Fibroblast of mammary gland (primary cell): Measurements from ENCODE around the gene NTM.

ENCODE experiments used
- DNase-seq: peaks from one replicate; pipeline ENCODE4 v3.0.0-alpha.2; 2010; ENCODE audit warnings: low read depth
- H3K4me3 ChIP-seq: 2 replicates; pipeline ENCODE4 v1.5.1; 2011; ENCODE audit warnings: low read depth, mild to moderate bottlenecking, low read length, moderate library complexity; ENCODE audit not compliant: control insufficient read depth
- TF ChIP-seq, protein P1 (sequence below): conservative IDR thresholded peaks from 2 replicates; pipeline ENCODE4 v1.5.1; 2011; ENCODE audit warnings: low read depth, low read length, inconsistent platforms; ENCODE audit not compliant: control insufficient read depth, insufficient read depth

NTM gene

DNA sequence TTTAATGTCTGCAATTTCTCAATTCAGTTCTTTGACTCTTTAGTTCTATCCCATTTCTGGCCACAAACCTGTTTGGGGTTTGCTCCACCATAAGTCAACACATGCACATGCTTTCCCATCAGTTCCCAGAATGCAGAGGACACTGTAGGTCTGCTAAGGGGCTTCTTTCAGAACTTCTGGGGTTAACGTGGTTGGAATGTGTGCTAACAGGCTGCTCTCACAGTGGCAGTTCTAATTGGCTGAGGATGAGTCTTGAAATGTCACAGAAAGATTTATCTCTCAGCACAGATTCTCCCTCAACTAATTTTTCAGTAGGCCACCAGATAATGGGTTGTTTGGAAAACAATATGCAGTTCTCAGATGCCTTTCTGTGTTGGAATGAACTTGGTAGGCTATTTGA is 703.4 kb downstream of the NTM start:
- H3K4me3 ChIP-seq, result no peak overlapping the region
- DNase-seq, result no peak
- TF ChIP-seq, protein P1, sequence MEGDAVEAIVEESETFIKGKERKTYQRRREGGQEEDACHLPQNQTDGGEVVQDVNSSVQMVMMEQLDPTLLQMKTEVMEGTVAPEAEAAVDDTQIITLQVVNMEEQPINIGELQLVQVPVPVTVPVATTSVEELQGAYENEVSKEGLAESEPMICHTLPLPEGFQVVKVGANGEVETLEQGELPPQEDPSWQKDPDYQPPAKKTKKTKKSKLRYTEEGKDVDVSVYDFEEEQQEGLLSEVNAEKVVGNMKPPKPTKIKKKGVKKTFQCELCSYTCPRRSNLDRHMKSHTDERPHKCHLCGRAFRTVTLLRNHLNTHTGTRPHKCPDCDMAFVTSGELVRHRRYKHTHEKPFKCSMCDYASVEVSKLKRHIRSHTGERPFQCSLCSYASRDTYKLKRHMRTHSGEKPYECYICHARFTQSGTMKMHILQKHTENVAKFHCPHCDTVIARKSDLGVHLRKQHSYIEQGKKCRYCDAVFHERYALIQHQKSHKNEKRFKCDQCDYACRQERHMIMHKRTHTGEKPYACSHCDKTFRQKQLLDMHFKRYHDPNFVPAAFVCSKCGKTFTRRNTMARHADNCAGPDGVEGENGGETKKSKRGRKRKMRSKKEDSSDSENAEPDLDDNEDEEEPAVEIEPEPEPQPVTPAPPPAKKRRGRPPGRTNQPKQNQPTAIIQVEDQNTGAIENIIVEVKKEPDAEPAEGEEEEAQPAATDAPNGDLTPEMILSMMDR, result no peak

DNA sequence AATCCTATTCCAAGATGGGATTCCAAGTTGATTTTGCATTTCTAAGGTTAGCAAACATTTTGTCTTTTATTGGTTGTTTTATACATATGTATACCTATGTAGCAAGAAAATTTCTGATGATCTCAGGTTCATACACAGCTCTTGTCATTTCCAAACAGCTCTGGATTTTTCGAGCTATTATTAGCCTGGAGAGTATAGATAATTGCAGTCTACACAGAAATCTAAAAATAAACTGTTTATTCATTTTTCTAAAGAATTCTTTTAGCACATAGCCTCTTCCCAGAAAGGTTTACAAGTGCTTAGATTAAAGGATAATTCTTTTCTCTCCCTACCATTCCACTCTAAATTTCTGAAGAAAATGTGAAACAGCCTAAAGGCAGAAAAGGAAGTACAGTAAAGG is 705.0 kb downstream of the NTM start:
- TF ChIP-seq, protein P1, result no peak
- no peak overlapping the region for H3K4me3 ChIP-seq

DNA sequence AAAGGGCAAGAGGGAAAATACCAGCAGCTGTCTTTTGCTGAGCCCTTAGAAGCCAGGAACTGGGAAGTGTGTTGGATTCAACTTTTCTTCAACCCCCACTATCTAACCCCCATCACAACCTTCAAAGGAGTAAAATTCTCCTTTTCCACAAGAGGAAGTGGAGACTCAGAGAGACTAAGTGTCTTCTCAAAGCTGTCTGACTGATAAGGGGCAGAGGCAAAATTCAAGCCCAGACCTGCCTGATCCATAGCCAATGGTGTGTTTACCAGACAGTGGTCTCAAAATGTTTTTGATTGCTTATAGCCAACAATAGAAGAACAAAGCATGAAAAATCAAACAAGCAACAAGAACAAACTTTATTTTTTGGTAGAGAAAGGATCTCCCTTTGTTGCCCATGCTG is 707.0 kb downstream of the NTM start:
- TF ChIP-seq, protein P1, result no peak
- no peak for DNase-seq
- no peak overlapping the region for H3K4me3 ChIP-seq

More for the DNA sequence above, 705.0 kb downstream of the NTM start:
- DNase-seq, result no peak

DNA sequence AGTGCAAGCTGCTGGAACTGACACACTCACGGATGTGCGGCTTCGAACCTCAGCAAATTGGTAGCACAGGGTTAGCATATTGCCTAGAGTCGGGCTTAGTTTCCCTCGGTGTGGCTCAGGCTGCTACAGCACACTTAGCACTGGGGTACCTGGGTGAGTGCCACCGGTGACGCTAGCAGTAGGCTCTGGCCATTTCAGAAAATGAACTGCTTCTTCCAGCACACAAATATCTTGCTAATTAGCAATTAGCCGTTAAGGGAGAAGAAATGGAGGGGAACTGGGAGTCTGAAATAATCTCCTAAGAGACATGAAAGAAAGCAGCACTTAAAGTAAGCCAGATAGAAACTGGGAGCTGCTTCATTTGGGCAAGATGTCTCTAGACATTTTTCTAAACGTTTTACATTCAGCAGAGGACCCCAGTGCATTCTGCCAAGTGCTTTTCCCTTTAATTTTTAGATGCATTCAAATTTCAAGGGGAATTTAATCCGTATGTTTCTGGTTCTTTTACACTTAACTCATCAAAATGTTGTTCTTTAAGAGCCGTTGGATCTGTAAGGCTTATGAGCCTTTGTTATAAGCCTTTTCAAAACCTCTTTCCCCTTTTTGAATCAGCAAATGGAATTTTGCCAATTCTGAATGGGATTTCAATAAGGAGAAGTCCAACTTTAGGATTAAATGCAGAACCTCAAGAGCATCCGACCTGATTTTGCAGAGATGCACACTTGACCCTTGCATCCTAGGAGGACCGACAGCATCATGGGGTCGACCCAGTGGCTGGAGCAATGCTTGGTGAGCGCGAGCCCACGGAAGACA is 708.1 kb downstream of the NTM start:
- no peak overlapping the region for H3K4me3 ChIP-seq
- no peak for DNase-seq
- TF ChIP-seq, protein P1, result no peak

DNA sequence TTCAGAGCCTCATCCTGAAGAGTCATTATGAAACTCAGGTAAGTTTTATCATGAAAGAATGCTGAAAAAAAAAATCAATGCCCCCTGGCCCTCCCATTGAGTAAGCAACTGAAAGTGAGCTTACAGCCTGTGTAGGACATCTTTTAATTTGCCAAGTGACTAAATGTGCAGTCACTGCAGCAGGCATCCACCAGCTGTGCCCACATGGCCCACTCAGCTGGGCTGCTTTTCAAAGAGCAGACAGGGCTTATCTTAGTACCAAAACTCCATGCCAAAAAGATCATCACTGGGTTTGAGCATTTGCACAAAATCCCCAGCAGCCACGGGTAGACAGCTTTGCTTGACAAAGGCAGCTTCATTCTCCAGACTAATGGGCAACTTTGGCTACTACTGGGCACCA is 709.7 kb downstream of the NTM start:
- H3K4me3 ChIP-seq, result no peak overlapping the region
- no peak for DNase-seq
- TF ChIP-seq, protein P1, result no peak

DNA sequence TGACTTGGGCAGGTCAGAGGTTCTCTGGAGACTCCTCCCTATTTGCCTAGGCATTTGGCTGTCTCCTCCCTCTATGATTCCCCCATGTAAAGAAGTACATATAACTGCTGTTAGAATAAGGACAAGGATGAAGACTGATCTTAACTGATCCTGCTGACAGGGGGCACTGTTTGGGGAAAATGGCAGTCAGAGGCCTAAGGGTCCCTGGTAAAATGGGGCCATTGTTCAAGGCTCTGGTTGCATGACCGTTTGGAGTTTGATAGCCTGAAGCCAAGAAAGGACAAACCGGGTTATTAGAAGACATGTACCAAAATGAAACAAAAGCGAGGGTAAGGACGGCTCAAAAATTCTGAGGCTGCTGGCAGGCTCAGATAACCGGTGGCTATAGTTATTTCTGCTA is 712.2 kb downstream of the NTM start:
- TF ChIP-seq, protein P1, result no peak
- H3K4me3 ChIP-seq, result no peak overlapping the region
- no peak for DNase-seq
